HG03354 (cell line): ENCODE data around the gene SZRD1.
A peak's percentile ranks its signal among the peaks of the same experiment; 100 is the strongest.

Experiments
- ATAC-seq: cut with Tn5 transposase; IDR thresholded peaks from one replicate; pipeline ENCODE4 v1.9.1; 2021; ENCODE audit warnings: mild to moderate bottlenecking; ENCODE audit not compliant: unreplicated experiment, poor library complexity, severe bottlenecking

The SZRD1 gene

GRCh38 chr1:16433030-16433429, 66.0 kb downstream of the SZRD1 start:
- ATAC-seq, result no peak

- ATAC-seq, result no peak
These were observed 67.0 kb downstream of the SZRD1 start for GRCh38 chr1:16434007-16434406.

- ATAC-seq, result no peak
These were observed 67.5 kb downstream of the SZRD1 start for GRCh38 chr1:16434501-16434900.

- no peak for ATAC-seq
These were observed 70.0 kb downstream of the SZRD1 start, which contains the start of gene SPATA21 for GRCh38 chr1:16436946-16437474. TSS of gene SPATA21 (minus strand) at chr1:16437424. CDS start at chr1:16431371, 6,053 bp downstream.

GRCh38 chr1:16438516-16438915, 71.5 kb downstream of the SZRD1 start:
- ATAC-seq, result no peak

- no peak for ATAC-seq
These were observed 71.9 kb downstream of the SZRD1 start for GRCh38 chr1:16438924-16439323.

- peak; percentile 32 for ATAC-seq
These were observed 73.1 kb downstream of the SZRD1 start for GRCh38 chr1:16440131-16440469.

- peak; percentile 89 for ATAC-seq
These were observed 73.6 kb downstream of the SZRD1 start, which contains the start of gene NECAP2 for GRCh38 chr1:16440470-16441281. TSS of gene NECAP2 (plus strand) at chr1:16440724. CDS start at chr1:16440762, 38 bp downstream.

- no peak for ATAC-seq
These were observed 74.2 kb downstream of the SZRD1 start for GRCh38 chr1:16441282-16441665.

GRCh38 chr1:16442265-16442664, 75.2 kb downstream of the SZRD1 start:
- no peak for ATAC-seq

- ATAC-seq, result no peak
These were observed 75.9 kb downstream of the SZRD1 start for GRCh38 chr1:16442941-16443340.

GRCh38 chr1:16443975-16444770, 77.1 kb downstream of the SZRD1 start:
- ATAC-seq, result no peak

GRCh38 chr1:16445052-16445451, 78.0 kb downstream of the SZRD1 start:
- no peak for ATAC-seq

GRCh38 chr1:16446116-16446515, 79.1 kb downstream of the SZRD1 start:
- ATAC-seq, result no peak

GRCh38 chr1:16447641-16448040, 80.6 kb downstream of the SZRD1 start:
- ATAC-seq, result no peak
